CD4-positive, alpha-beta T cell treated with Interleukin-21 for 1 hour (primary cell): ENCODE data around the gene FBXO24.

ENCODE experiments used
- DNase-seq: peaks from one replicate; pipeline ENCODE4 v3.0.0-alpha.2; 2020

Gene FBXO24

GRCh38 chr7:100598425-100598824 is 12.3 kb downstream of the FBXO24 start:
- DNase-seq = no peak

GRCh38 chr7:100599911-100600729 is 14.0 kb downstream of the FBXO24 start:
- no peak for DNase-seq

DNA sequence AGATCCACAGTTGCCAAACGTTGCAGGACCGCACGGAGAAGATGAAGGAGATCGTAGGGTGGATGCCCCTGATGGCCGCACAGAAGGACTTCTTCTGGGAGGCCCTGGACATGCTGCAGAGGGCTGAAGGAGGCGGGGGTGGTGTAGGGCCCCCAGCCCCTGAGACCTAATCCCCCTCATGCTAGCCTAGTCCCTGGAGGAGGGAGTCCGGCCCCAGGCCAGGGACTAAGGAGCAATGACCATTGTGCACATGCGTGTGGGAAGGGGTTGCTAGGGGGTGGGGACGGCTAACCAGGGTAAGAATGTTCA is 14.6 kb downstream of the FBXO24 start:
- DNase-seq = no peak

GRCh38 chr7:100602889-100603725 is 17.0 kb downstream of the FBXO24 start:
- DNase-seq = no peak

GRCh38 chr7:100603726-100604027 is 17.5 kb downstream of the FBXO24 start:
- DNase-seq = no peak

DNA sequence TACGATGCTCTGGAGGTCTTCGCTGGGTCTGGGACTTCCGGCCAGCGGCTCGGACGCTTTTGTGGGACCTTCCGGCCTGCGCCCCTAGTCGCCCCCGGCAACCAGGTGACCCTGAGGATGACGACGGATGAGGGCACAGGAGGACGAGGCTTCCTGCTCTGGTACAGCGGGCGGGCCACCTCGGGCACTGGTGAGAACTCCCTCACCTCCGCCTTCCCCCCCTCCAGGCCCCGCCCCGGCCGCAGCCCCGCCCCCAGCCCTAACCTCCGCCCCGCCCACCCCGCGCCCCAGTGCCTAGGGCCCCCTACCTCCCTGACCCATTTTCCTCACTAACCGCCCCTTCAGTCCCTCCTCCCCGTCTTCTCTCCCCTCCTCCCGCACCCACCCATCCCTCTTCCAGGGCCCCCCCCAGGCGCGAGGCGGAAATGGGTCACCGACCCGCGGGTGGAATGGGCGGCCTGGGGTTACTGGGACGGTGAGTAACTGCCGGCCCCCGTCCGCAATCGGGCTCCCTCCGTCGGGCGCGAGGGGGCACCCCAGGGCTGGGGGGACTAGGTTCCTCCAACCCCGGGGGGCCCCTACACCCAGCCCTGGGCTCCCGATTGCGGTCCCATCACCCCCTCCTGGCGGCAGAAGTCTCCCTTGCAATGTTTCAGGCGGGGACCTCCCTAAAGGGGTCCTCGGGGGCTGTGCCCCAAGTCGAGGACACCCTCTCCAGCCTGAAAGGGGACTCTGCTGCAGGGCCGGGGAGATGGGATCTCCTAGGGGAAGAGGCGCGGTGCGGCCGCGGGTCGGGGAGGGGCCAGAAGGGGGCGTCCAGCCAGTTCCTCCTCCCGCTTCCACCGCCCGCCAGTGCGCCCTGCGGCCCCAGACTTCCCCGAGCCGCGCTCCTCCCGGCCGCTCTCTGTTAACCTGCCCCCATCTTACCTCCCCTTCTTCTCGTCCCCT is 18.2 kb downstream of the FBXO24 start:
- DNase-seq = peak; percentile 86

DNA sequence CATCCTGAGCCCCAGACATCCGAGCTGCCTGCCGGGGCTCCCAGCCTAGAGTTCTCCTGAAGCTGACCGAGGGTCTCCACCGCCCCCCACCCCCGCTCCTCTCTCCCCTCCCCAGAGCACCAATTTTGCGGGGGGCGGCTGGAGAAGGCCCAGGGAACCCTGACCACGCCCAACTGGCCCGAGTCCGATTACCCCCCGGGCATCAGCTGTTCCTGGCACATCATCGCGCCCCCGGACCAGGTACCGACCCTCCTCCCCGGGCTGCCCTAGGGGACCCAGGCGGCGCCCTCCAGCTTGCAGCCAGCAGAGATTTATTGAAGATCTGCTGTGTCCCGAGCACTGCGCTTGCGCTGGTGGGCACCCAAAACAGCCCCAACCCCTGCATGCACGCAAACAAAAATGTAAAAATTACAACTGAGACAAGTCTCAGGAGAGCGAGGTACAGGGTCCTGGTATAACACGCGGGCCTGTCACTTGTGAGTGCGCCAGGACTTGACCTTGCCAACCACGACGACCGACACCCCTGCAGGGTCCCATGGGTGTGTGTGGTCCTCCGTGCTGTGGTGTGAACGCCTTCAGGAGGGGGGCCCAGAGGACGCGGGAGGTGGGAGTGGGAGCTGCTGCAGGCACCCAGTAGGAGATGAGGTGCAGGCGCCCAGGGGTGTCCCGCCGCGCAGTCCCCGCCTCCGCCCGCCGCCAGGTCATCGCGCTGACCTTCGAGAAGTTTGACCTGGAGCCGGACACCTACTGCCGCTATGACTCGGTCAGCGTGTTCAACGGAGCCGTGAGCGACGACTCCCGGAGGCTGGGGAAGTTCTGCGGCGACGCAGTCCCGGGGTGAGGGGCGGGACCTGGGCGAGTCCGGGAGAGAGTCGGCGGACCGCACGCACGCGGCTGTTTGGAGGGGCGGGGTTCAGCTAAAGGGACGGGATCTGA is 19.1 kb downstream of the FBXO24 start:
- DNase-seq = peak; percentile 38

DNA sequence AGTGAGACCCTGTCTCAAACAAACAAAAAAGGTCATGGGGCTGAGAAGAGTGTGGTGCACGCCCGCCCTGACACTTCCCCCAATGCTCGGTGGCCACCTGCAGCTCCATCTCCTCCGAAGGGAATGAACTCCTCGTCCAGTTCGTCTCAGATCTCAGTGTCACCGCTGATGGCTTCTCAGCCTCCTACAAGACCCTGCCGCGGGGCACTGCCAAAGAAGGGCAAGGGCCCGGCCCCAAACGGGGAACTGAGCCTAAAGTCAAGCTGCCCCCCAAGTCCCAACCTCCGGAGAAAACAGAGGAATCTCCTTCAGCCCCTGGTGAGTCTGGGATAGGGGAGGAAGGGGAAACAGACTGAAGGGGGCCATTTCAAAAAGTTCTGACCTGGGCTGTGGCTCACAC is 20.2 kb downstream of the FBXO24 start:
- DNase-seq = no peak

- DNase-seq = no peak
These were observed 21.0 kb downstream of the FBXO24 start for GRCh38 chr7:100607111-100607510.

GRCh38 chr7:100609958-100610357 is 23.8 kb downstream of the FBXO24 start:
- DNase-seq = no peak

GRCh38 chr7:100611983-100612729 is 26.0 kb downstream of the FBXO24 start, which contains the start of gene MOSPD3:
TSS of gene MOSPD3 (plus strand) at chr7:100612540. CDS start at chr7:100612792, 252 bp downstream.
- peak; percentile 98 for DNase-seq

- DNase-seq = peak; percentile 15
These were observed 26.7 kb downstream of the FBXO24 start for GRCh38 chr7:100612730-100613390.

GRCh38 chr7:100613412-100614175 is 27.5 kb downstream of the FBXO24 start:
- DNase-seq = no peak

- no peak for DNase-seq
These were observed 28.3 kb downstream of the FBXO24 start for GRCh38 chr7:100614308-100614861.

DNA sequence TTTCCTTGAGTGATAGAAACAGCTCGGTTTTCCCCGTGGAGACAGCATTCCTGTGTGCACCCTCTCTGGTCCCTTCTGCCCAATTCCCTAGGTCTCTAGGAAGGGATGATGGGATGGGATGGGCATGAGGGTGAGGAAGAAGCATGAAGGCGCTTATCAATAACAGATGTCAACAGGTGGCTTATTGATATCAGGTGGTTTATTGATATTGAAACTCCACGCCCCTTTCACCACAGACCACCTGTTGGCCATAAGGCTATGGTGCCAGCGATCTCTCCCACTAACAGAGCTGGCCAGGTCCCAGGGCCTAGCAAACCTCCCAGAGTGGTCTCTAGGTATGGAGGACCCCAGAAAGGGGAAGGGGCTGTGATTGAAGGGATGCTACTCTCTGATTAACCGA is 34.1 kb downstream of the FBXO24 start:
- no peak for DNase-seq

GRCh38 chr7:100620804-100621203 is 34.7 kb downstream of the FBXO24 start:
- no peak for DNase-seq

DNA sequence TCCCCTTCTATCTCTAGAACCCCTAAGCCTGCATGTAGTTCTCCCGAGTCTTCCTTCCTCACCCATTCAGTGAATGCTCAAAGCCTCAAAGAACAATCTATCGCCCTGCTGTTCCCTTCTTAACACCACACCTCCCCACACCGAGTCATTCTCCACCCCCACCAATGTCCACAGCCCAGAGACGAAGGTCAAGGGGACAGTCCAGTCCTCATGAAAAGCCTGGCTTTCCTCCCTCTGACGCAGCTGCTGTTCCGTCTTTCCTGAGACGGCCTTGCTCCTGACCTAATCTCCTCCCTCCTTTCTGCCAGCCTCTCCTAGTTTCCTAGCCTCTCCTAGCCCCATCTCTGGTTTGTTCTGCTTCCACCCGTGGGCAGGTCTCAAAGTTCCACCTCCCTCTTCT is 35.4 kb downstream of the FBXO24 start:
- DNase-seq = no peak

- no peak for DNase-seq
These were observed 38.1 kb downstream of the FBXO24 start for GRCh38 chr7:100623951-100624824.

- DNase-seq = no peak
These were observed 39.9 kb downstream of the FBXO24 start for GRCh38 chr7:100626055-100626454.
